OCI-LY7 (cell line): ENCODE measurements around the gene TJAP1. TPM values are rescaled to one million over a fixed set of nuclear protein-coding genes. Genes with fewer than 3 reads are reported as not detected.

Source experiments
- BruUV-seq: library from RNA; stranded (reverse); fragments of 400-500 nt; replicated peaks from 2 replicates; lab custom pipeline; 2021; lab: Mats Ljungman, UMichigan
- CTCF ChIA-PET: fragments of 300-600 bp; sonication (Branson Sonifier 250); formaldehyde crosslinking; loops from one replicate; lab custom pipeline; 2022; ENCODE audit warnings: antibody characterized with exemption; ENCODE audit not compliant: unreplicated experiment; lab: Charles Lee
- POLR2A ChIA-PET: fragments of 300-600 bp; sonication (Branson Sonifier 250); formaldehyde crosslinking; loops from one replicate; lab custom pipeline; 2022; ENCODE audit warnings: antibody characterized with exemption; lab: Charles Lee
- DNase-seq: peaks from one replicate; pipeline ENCODE4 v3.0.0-alpha.2; 2015; ENCODE audit warnings: low spot score
- H2AFZ ChIP-seq: fragments of 200-600 bp; sonication (generic), shearing (Covaris generic); 2 replicates; pipeline ENCODE4 v1.6.1; 2014; ENCODE audit warnings: mild to moderate bottlenecking, antibody characterized with exemption, low read length, moderate library complexity
- H3K27ac ChIP-seq: fragments of 200-600 bp; sonication (generic); 2 replicates; pipeline ENCODE4 v1.5.1; 2014; ENCODE audit warnings: mixed run types, low read depth, mild to moderate bottlenecking, moderate library complexity, low read length, inconsistent platforms; ENCODE audit not compliant: poor library complexity, severe bottlenecking
- H3K36me3 ChIP-seq: fragments of 200-600 bp; sonication (generic); 2 replicates; pipeline ENCODE4 v1.6.1; 2014; ENCODE audit warnings: mild to moderate bottlenecking, antibody characterized with exemption, low read length, moderate library complexity, mixed read lengths; ENCODE audit not compliant: insufficient read depth
- H3K4me1 ChIP-seq: fragments of 200-600 bp; sonication (generic); 2 replicates; pipeline ENCODE4 v1.5.1; 2014; ENCODE audit warnings: mild to moderate bottlenecking, low read length; ENCODE audit not compliant: insufficient read depth, poor library complexity, severe bottlenecking
- H3K4me2 ChIP-seq: fragments of 200-600 bp; sonication (generic); 2 replicates; pipeline ENCODE4 v1.6.1; 2014; ENCODE audit warnings: mild to moderate bottlenecking, low read length
- H3K4me3 ChIP-seq: fragments of 200-600 bp; sonication (generic); 2 replicates; pipeline ENCODE4 v1.5.1; 2014; ENCODE audit warnings: mild to moderate bottlenecking, low read depth, low read length; ENCODE audit not compliant: poor library complexity, severe bottlenecking
- H3K79me2 ChIP-seq: fragments of 200-600 bp; sonication (generic); 2 replicates; pipeline ENCODE4 v1.6.1; 2016; ENCODE audit warnings: low read depth, mild to moderate bottlenecking, low read length, moderate library complexity, mixed read lengths; ENCODE audit not compliant: insufficient read depth
- H3K9me2 ChIP-seq: fragments of 200-600 bp; sonication (generic); 2 replicates; pipeline ENCODE4 v1.6.1; 2016; ENCODE audit warnings: mild to moderate bottlenecking, low read length, mixed read lengths; ENCODE audit not compliant: insufficient read depth
- H3K9me3 ChIP-seq: fragments of 200-600 bp; sonication (generic); 2 replicates; pipeline ENCODE4 v1.6.1; 2014; ENCODE audit warnings: mild to moderate bottlenecking, mixed run types, low read length, mixed read lengths
- H4K20me1 ChIP-seq: fragments of 200-600 bp; sonication (generic); 2 replicates; pipeline ENCODE4 v1.6.1; 2014; ENCODE audit warnings: mild to moderate bottlenecking, antibody characterized with exemption, low read length, moderate library complexity, mixed read lengths; ENCODE audit not compliant: insufficient read depth
- EZH2phosphoT487 ChIP-seq: fragments of 200-600 bp; sonication (generic); IDR thresholded peaks from 2 replicates; pipeline ENCODE4 v1.6.1; 2018; ENCODE audit warnings: low read depth, borderline replicate concordance, mild to moderate bottlenecking, mixed run types, antibody characterized with exemption, low read length, moderate library complexity, mixed read lengths
- intact Hi-C: fragments of 100-400 bp; cut with micrococcal nuclease; formaldehyde crosslinking; loops from one replicate; pipeline ENCODE4 v1.10.0; 2022; ENCODE audit not compliant: unreplicated experiment
- total RNA-seq, 2 experiments: library from RNA; depleted of rRNA in 1 of 2; stranded (reverse); fragments of >200 nt in 1 of 2; shearing (Covaris generic) in 1 of 2; gene quantifications; 2 replicates each; pipeline ENCODE4 v1.2.3, GENCODE V29; 2014 to 2022
- TF ChIP-seq, protein P1 (sequence below): fragments of 200-600 bp; sonication (generic); conservative IDR thresholded peaks from 2 replicates; pipeline ENCODE4 v1.5.1; 2014; ENCODE audit warnings: mild to moderate bottlenecking, antibody characterized with exemption, low read length, moderate library complexity, mixed read lengths

The TJAP1 gene
- total RNA-seq, 2 experiments from 2014 or later, result 16.7 to 34.4 TPM

DNA sequence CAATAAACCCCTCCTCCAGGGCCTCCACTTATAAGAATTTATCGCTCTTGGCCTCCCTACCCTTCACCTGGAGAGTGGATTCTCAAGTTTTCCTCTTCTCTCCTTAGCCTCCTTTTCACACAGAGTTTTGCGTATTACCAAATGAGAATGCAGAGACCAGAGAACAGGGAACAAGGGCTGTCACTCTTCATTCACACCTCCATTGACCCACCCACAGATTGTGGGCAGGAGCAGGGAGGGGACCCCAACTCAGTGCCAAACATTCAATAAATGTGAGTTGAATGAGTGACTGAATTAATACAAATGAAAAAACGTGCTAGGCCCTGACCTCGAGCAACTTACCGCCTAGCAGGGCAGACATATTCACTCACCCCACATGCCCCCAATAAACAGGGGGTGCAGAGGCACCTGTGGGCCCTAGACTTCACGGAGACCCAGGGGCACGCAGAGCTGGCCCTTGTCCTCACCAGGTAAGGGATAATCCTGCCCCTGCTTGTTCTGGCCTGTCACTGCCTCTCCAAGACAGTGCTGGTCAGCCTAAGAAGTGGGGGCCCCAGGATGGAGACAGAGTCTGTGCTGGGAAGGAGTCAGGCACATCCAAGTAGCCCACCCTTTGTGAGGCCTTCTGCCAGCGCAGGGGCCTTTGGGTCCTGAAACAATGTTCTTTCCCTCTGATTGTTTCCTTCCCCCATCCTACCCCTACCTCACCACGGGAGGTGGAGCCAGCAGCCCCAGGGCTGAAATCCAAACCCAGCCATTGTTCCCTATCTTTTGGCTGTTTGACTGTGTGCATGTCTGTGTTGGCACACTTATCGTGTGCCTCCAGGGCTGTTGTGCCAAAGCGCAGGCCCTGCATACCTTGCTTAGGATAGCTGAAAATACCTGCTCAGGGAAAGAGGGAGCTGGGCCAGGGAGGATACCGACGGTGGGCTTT is 8.4 kb upstream of the TJAP1 start:
- Histone ChIP-seq H3K4me2 (no peak overlapping the region), H3K9me3 (no peaks in the 10 kb centered on the region), H3K4me1 (no peaks in the 10 kb centered on the region), H3K36me3 (no peaks in the 10 kb centered on the region), H3K4me3 (no peak overlapping the region), H3K79me2 (no peaks in the 10 kb centered on the region), H2AFZ (no peak overlapping the region), H3K9me2 (no peaks in the 10 kb centered on the region), H4K20me1 (no peaks in the 10 kb centered on the region), H3K27ac (no peak overlapping the region)
- CTCF ChIA-PET, result no interaction called here
- DNase-seq, result no peak
- POLR2A ChIA-PET, result interaction anchor here (0.5 to 1.0 kb wide), 2 partner anchors 9 to 616 kb away, joined by 3 read pairs; partner anchors contain the start of gene TJAP1
- TF ChIP-seq EZH2phosphoT487, result no peak
- TF ChIP-seq, protein P1, sequence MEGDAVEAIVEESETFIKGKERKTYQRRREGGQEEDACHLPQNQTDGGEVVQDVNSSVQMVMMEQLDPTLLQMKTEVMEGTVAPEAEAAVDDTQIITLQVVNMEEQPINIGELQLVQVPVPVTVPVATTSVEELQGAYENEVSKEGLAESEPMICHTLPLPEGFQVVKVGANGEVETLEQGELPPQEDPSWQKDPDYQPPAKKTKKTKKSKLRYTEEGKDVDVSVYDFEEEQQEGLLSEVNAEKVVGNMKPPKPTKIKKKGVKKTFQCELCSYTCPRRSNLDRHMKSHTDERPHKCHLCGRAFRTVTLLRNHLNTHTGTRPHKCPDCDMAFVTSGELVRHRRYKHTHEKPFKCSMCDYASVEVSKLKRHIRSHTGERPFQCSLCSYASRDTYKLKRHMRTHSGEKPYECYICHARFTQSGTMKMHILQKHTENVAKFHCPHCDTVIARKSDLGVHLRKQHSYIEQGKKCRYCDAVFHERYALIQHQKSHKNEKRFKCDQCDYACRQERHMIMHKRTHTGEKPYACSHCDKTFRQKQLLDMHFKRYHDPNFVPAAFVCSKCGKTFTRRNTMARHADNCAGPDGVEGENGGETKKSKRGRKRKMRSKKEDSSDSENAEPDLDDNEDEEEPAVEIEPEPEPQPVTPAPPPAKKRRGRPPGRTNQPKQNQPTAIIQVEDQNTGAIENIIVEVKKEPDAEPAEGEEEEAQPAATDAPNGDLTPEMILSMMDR, result no peak
- intact Hi-C loops, result no loop called here
- no TSS peak for BruUV-seq

DNA sequence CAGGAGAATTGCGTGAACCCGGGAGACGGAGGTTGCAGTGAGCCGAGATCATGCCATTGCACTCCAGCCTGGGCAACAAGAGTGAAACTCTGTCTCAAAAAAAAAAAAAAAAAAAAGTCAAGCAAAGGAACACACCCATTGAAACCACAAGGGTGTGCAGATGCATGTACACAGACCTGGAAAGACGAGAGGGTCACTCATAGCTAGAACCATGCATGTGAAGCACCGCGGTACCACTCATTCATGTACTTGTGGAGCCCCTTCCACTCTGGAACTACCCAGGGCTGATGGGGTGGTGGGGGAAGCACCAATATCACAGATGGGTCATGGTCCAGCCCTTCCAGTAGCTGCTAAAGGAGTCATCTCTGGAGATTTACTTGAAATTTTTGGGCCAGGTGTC is 7.4 kb upstream of the TJAP1 start:
- Histone ChIP-seq H4K20me1 (no peaks in the 10 kb centered on the region), H3K4me1 (no peaks in the 10 kb centered on the region), H3K4me3 (no peak overlapping the region), H3K27ac (no peak overlapping the region), H2AFZ (no peak overlapping the region), H3K9me3 (no peaks in the 10 kb centered on the region), H3K36me3 (no peaks in the 10 kb centered on the region), H3K4me2 (no peak overlapping the region), H3K9me2 (no peaks in the 10 kb centered on the region), H3K79me2 (no peaks in the 10 kb centered on the region)
- no peak for DNase-seq
- BruUV-seq, result no TSS peak
- ChIA-PET POLR2A (no interaction called here), CTCF (no interaction called here)
- TF ChIP-seq, protein P1, result no peak
- no peak for TF ChIP-seq EZH2phosphoT487
- intact Hi-C loops, result no loop called here

- Histone ChIP-seq H3K27ac (no peak overlapping the region), H3K9me2 (no peaks in the 10 kb centered on the region), H2AFZ (no peak overlapping the region), H4K20me1 (no peaks in the 10 kb centered on the region), H3K4me1 (no peaks in the 10 kb centered on the region), H3K4me2 (no peak overlapping the region), H3K4me3 (no peak overlapping the region), H3K36me3 (no peaks in the 10 kb centered on the region), H3K79me2 (no peaks in the 10 kb centered on the region), H3K9me3 (no peaks in the 10 kb centered on the region)
- DNase-seq, result no peak
- intact Hi-C loops, result no loop called here
- ChIA-PET CTCF (no interaction called here), POLR2A (interaction anchor here (0.8 to 1.1 kb wide), 2 partner anchors 12 to 902 kb away, joined by 3 to 4 read pairs; no protein-coding TSS in a partner anchor)
- BruUV-seq, result no TSS peak
- TF ChIP-seq EZH2phosphoT487, result no peak
- TF ChIP-seq, protein P1, result no peak
Measured at GRCh38 chr6:43471399-43471798, 6.0 kb upstream of the TJAP1 start.
